ENCODE results near the gene ACADS. TPM values are rescaled to one million over a fixed set of nuclear protein-coding genes. Genes with fewer than 3 reads are reported as not detected.

ACADS gene
- total RNA-seq, 3 donors from 2014 or later, result 84.8 to 175 (median 129) TPM

DNA sequence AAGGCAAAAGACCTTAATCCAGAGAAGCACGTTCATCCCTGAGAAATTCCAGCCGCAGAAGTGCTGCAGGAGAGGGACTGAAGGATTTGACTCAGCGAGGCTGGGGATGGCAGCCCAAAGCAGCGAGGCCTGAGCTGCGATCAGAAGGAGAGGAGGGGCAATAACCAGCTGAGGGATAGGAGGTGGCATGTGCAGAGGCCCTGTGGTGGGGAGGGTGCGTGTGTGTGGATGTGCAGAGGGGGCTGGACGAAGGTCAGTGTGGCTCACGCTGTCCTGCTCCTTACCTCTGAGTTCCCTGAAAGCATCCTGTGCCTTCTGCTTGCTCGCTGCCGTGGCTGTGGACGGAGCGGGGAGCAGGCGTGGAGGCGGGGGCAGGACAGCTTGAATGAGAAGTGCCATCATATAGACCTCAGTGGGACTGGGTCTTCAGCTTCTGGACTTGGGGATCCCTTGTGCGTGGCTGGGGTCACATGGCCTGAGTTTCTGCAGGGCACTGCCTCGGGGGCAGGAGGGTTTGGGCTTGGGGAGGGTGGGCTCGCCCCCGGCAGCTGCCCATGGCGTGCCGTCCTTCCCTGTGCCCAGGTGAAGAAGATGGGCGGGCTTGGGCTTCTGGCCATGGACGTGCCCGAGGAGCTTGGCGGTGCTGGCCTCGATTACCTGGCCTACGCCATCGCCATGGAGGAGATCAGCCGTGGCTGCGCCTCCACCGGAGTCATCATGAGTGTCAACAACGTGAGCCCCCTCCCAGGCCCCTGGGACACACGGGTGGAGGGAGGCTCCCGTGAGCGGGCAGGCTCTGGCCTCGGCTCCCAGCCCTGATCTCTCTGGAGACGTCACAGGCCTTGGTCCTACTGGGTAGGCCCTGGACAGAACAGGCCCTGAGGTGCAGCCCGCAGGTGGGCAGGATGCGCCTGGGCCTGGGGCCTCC is 11.0 kb downstream of the ACADS start:
- no peaks in the 10 kb centered on the region for H3K4me1 ChIP-seq (ENCODE audit: low read depth)
- ATAC-seq, result no peak
- TF ChIP-seq, protein P1, sequence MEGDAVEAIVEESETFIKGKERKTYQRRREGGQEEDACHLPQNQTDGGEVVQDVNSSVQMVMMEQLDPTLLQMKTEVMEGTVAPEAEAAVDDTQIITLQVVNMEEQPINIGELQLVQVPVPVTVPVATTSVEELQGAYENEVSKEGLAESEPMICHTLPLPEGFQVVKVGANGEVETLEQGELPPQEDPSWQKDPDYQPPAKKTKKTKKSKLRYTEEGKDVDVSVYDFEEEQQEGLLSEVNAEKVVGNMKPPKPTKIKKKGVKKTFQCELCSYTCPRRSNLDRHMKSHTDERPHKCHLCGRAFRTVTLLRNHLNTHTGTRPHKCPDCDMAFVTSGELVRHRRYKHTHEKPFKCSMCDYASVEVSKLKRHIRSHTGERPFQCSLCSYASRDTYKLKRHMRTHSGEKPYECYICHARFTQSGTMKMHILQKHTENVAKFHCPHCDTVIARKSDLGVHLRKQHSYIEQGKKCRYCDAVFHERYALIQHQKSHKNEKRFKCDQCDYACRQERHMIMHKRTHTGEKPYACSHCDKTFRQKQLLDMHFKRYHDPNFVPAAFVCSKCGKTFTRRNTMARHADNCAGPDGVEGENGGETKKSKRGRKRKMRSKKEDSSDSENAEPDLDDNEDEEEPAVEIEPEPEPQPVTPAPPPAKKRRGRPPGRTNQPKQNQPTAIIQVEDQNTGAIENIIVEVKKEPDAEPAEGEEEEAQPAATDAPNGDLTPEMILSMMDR (IDR thresholded peaks at IDR 0.05), result no peak
- H3K9me3 ChIP-seq, result no peaks in the 10 kb centered on the region
- DNase-seq, result no peak
- intact Hi-C loops (cut with DNase I, micrococcal nuclease), result no loop called here
- H3K36me3 ChIP-seq (ENCODE audit: low read depth), result no peaks in the 10 kb centered on the region
- H3K4me3 ChIP-seq, result no peak overlapping the region

GRCh38 chr12:120737557-120738251 is 12.1 kb downstream of the ACADS start:
- intact Hi-C loops (cut with DNase I, micrococcal nuclease), result no loop called here
- no peak for DNase-seq
- Histone ChIP-seq H3K4me1 (ENCODE audit: low read depth) (no peaks in the 10 kb centered on the region), H3K4me3 (no peak overlapping the region), H3K36me3 (ENCODE audit: low read depth) (no peaks in the 10 kb centered on the region), H3K9me3 (no peaks in the 10 kb centered on the region)
- TF ChIP-seq, protein P1 (IDR thresholded peaks at IDR 0.05), result no peak
- ATAC-seq, result no peak

DNA sequence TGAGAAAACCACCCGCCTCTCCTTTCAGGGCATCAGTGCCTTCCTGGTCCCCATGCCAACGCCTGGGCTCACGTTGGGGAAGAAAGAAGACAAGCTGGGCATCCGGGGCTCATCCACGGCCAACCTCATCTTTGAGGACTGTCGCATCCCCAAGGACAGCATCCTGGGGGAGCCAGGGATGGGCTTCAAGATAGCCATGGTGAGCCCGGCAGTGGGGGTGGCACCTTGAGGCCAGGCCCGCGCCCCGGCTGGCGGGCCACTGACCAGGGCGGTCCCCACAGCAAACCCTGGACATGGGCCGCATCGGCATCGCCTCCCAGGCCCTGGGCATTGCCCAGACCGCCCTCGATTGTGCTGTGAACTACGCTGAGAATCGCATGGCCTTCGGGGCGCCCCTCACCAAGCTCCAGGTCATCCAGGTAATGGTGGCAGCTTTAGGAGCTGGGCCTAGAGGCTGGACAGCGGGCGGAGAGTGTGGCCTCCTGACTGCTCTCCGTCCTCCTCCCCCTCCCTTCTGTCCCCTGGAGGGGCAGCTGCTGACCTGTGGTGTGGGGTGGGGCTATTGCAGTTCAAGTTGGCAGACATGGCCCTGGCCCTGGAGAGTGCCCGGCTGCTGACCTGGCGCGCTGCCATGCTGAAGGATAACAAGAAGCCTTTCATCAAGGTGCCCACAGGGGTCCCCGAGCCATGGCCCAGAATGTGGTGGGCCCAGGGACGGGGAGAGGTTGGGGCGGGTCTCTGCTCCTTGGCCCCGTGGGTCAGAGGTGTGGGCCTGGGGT is 12.8 kb downstream of the ACADS start:
- intact Hi-C loops (cut with DNase I, micrococcal nuclease), result no loop called here
- no peaks in the 10 kb centered on the region for H3K36me3 ChIP-seq (ENCODE audit: low read depth)

DNA sequence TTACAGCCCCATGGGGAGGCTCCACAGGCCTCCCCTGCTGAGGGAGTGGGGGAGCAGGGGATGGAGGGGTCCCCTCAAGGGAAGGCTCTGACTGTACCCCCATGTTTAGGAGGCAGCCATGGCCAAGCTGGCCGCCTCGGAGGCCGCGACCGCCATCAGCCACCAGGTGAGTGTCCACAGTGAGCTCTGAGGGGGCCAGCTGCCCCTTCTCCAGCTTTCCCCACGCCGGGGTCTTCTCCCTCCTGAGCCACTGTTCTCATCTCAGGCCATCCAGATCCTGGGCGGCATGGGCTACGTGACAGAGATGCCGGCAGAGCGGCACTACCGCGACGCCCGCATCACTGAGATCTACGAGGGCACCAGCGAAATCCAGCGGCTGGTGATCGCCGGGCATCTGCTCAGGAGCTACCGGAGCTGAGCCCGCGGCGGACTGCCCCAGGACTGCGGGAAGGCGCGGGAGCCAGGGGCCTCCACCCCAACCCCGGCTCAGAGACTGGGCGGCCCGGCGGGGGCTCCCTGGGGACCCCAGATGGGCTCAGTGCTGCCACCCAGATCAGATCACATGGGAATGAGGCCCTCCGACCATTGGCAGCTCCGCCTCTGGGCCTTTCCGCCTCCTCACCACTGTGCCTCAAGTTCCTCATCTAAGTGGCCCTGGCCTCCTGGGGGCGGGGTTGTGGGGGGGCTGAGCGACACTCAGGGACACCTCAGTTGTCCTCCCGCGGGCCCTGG is 13.6 kb downstream of the ACADS start:
- no peaks in the 10 kb centered on the region for H3K36me3 ChIP-seq (ENCODE audit: low read depth)
- no peaks in the 10 kb centered on the region for H3K4me1 ChIP-seq (ENCODE audit: low read depth)
- intact Hi-C loops (cut with DNase I, micrococcal nuclease), result no loop called here
- H3K9me3 ChIP-seq, result no peaks in the 10 kb centered on the region
- TF ChIP-seq, protein P1 (IDR thresholded peaks at IDR 0.05), result no peak
- H3K4me3 ChIP-seq, result no peak overlapping the region
- ATAC-seq (no peak), DNase-seq (no peak)

More for the DNA sequence above, 12.8 kb downstream of the ACADS start:
- TF ChIP-seq, protein P1 (IDR thresholded peaks at IDR 0.05), result no peak
- no peak for ATAC-seq
- no peak for DNase-seq
- no peak overlapping the region for H3K4me3 ChIP-seq
- no peaks in the 10 kb centered on the region for H3K9me3 ChIP-seq
- no peaks in the 10 kb centered on the region for H3K4me1 ChIP-seq (ENCODE audit: low read depth)
